Activated CD4-positive, CD25-positive, alpha-beta regulatory T cell treated with anti-CD3 and anti-CD28 coated beads, Interleukin-2, amount 50 U/mL, for 16 hours (primary cell): ENCODE measurements around the gene ZNF646.

ENCODE experiments used
- DNase-seq: peaks from one replicate; pipeline ENCODE4 v3.0.0-alpha.2; 2020; ENCODE audit warnings: low read depth, low spot score

The ZNF646 gene

DNA sequence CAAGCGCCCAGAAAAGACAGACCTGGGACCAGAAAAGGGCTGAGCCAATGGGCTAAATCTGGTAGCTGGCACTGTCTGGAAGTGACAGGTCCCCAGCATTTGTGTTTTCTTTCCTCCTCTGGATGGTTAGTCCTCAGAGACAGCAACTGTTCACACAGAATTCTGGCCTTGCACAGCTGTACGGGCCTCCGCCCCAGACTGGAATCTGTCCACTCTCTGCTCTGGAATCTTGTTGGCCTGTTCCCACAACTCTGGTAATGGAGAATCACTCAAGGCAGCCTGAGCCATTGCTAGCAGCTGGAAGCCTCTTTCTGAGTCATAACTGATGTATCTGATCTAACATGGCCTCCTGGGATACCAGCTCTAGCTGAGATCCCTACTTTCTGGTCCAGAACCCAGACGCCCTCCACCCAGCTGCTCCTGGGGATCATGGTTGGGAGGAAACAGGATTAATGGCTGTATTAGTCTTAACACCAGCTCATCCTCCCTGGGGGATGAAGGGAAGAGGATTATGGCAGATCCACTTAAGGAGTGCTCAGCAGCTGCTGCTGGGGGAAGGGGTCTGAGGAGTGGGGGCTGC is 9.2 kb upstream of the ZNF646 start:
- DNase-seq: no peak

DNA sequence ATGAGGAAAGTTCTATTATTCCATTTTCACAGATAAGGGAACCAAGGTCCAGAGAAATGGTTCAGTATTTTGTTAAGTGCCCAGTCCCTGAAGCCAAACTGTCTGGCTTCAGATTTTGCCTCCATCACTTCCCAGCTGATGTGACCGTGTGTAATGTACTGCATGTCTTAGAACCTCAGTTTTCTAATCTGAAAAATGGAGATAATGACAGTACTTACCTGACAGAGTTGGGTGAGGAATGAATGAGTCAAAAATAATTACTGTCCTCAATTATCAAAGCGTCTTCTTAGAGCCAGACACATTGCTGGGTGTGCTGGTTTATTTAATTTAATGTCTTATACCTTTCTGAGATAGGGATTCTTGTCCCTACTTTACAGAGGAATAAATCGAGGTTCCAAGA is 6.9 kb upstream of the ZNF646 start:
- DNase-seq: no peak

DNA sequence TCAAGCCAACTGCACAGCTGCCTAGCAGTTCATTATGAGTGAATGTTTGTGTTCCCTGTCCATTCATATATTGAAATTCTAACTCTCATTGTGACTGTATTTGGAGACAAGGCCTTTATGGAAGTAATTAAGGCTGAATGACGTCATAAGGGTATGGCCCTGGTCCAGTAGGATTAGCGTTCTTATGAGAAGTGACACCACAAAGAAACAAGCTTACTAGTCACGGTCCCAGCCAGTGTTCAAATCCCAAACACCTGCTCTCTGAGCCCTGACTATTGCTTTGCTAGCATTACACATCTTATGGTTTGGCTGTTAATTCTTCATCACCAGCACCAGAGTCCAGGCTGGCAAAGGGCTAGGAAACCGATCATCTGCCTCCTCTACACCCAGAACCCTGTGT is 2.4 kb upstream of the ZNF646 start:
- no peak for DNase-seq

DNA sequence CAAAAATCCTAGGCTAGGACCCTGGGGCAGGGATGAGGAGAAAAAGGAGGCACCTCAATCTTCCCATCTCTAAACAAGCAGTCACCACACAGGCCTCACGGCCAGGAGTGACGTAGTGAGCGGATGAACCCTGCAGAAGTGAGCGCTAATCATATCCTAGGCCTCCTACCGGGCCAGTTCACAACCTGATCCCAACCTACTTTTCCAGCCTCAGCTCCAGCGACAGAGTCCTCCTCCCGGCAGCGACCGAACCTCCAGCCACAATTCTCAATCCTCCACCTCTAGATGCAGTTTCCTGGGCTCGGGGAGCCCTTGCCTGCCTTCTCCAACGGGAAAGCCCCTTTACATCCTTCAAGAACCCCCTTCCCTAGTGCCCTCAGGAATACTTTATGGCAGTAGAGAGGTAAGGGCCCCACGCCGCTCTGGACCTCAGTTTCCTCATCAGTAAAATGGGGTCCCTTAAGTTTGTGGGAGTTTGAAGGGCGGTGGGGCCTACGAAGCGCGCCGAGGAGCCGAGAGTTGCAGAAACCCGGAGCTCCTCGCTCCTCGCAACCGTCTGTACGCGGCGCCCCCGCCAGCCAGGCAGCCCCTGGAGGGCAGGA is 1.6 kb upstream of the ZNF646 start:
- DNase-seq: no peak

DNA sequence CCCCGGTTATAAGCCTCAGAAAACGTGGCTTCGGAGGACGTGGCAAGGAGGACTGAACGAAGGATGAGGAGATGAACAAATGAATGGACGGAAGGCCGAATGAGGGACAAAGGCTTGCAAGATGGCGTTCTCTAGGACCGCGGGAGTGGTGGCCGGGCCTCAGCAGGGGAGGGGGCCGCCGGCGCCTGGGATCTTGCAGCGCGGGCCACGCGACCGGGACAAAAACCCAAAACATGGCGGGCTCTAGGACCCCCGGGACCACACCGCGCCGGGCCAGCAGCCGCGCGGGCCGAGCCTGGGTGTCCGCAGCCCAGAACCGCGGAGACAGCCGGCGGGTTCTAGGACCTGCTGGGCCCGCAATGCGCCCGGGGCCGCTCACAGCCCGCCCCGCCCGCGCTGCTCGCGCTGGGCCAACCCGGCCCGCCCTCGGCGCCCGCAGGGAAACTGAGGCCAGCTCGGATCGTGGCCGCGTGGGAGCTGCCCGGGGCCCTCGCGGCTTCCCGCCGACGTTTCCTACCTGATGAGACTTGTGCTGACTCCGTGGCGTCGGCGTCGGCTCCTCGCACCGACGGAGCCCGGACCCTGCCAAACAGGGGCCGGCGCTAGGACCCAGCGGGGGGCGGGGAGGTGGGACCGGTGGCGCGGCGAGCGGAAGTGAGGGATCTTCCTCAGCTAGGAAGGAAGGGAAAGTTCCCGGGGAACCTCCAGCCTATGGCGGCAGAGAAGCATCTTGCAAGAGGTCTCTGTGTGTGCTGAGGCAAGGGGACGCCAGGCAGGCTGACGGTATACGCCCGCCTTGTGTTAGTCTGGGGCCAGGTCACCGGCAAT is 866 bp upstream of the ZNF646 start:
- peak; percentile 79 for DNase-seq

DNA sequence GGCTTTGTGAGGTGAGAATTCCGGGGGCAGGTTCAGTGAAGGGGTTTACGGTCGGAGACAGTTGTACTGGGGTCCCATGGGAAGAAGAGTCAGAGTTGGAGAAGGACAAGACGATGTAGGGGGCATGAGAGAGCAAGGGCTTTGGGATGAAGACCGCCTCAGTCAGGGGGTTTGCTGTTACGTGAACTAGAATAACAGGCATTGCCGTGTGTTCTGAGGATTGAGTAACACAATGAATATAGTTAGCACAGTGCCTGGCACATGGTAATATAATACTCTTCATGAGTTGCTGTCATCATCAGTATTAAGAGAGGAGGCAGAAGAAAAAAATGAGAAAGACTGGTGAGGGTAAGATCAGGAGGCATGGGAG is 577 bp downstream of the ZNF646 start:
- DNase-seq: no peak

DNA sequence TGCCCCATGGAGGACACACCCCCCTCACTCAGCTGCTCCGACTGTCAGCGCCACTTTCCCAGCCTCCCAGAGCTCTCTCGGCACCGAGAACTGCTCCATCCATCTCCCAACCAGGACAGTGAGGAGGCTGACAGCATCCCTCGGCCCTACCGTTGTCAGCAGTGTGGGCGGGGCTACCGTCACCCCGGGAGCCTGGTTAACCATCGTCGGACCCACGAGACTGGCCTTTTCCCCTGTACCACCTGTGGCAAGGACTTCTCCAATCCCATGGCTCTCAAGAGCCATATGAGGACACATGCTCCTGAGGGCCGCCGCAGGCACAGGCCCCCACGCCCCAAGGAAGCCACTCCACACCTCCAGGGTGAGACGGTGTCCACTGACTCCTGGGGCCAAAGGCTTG is 2.1 kb downstream of the ZNF646 start:
- DNase-seq: no peak

DNA sequence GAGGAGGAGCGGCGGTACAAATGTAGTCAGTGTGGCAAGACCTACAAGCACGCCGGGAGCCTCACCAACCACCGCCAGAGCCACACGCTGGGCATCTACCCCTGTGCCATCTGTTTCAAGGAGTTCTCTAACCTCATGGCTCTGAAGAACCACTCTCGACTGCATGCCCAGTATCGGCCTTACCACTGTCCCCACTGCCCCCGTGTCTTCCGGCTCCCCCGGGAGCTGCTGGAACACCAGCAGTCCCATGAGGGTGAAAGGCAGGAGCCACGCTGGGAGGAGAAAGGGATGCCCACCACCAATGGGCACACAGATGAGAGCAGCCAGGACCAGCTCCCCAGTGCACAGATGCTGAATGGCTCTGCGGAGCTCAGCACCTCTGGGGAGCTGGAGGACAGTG is 2.8 kb downstream of the ZNF646 start:
- DNase-seq: no peak

DNA sequence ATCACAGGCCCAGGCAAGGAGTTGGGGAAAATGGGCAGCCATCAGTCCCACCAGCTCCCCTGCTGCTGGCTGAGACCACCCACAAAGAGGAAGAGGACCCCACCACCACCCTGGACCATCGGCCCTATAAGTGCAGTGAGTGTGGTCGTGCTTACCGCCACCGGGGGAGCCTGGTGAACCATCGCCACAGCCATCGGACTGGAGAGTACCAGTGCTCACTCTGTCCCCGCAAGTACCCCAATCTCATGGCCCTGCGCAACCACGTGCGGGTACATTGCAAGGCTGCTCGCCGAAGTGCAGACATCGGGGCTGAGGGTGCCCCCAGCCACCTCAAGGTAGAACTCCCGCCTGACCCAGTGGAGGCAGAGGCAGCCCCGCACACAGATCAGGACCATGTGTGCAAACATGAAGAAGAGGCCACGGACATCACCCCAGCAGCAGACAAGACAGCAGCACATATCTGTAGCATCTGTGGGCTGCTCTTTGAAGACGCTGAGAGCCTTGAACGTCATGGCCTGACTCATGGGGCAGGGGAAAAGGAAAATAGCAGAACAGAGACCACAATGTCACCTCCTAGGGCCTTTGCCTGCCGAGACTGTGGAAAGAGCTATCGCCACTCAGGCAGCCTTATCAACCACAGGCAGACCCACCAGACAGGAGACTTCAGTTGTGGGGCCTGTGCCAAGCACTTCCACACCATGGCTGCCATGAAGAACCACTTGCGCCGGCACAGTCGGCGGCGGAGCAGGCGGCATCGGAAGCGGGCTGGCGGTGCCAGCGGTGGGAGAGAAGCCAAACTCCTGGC is 3.6 kb downstream of the ZNF646 start:
- no peak for DNase-seq

DNA sequence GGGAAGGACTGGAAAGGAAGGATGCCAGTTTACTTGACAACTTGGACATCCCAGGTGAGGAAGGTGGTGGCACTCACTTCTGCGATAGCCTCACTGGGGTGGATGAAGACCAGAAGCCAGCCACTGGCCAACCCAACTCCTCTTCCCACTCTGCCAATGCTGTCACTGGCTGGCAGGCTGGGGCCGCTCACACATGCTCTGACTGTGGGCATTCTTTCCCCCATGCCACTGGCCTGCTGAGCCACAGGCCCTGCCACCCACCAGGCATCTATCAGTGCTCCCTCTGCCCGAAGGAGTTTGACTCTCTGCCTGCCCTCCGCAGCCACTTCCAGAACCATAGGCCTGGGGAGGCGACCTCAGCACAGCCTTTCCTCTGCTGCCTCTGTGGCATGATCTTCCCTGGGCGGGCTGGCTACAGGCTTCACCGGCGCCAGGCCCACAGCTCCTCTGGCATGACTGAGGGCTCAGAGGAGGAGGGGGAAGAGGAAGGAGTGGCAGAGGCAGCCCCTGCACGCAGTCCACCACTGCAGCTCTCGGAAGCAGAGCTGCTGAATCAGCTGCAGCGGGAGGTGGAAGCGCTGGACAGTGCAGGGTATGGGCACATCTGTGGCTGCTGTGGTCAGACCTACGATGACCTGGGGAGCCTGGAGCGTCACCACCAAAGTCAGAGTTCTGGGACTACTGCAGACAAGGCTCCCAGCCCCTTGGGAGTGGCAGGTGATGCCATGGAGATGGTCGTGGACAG is 4.5 kb downstream of the ZNF646 start:
- no peak for DNase-seq

DNA sequence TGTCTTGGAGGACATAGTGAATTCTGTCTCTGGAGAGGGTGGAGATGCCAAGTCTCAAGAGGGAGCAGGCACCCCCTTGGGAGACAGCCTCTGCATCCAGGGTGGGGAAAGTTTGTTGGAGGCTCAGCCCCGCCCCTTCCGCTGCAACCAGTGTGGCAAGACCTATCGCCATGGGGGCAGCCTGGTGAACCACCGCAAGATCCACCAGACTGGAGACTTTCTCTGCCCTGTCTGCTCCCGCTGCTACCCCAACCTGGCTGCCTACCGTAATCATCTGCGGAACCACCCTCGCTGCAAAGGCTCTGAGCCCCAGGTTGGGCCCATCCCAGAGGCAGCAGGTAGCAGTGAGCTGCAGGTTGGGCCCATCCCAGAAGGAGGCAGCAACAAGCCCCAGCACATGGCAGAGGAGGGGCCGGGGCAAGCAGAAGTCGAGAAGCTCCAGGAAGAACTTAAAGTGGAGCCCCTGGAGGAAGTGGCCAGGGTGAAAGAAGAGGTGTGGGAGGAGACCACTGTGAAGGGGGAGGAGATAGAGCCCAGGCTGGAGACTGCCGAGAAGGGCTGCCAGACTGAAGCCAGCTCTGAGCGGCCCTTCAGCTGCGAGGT is 5.2 kb downstream of the ZNF646 start:
- DNase-seq: no peak

DNA sequence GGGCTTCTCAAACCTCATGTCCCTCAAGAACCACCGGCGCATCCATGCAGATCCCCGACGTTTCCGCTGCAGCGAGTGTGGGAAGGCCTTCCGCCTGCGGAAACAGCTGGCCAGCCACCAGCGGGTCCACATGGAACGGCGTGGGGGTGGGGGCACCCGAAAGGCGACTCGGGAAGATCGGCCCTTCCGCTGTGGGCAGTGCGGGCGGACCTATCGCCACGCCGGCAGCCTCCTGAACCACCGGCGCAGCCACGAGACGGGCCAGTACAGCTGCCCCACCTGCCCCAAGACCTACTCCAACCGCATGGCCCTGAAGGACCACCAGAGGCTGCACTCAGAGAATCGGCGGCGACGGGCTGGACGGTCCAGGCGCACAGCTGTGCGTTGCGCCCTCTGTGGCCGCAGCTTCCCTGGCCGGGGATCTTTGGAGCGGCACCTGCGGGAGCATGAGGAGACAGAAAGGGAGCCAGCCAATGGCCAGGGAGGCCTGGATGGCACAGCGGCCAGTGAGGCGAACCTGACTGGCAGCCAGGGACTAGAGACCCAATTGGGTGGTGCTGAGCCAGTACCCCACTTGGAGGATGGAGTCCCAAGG is 5.9 kb downstream of the ZNF646 start:
- no peak for DNase-seq

DNA sequence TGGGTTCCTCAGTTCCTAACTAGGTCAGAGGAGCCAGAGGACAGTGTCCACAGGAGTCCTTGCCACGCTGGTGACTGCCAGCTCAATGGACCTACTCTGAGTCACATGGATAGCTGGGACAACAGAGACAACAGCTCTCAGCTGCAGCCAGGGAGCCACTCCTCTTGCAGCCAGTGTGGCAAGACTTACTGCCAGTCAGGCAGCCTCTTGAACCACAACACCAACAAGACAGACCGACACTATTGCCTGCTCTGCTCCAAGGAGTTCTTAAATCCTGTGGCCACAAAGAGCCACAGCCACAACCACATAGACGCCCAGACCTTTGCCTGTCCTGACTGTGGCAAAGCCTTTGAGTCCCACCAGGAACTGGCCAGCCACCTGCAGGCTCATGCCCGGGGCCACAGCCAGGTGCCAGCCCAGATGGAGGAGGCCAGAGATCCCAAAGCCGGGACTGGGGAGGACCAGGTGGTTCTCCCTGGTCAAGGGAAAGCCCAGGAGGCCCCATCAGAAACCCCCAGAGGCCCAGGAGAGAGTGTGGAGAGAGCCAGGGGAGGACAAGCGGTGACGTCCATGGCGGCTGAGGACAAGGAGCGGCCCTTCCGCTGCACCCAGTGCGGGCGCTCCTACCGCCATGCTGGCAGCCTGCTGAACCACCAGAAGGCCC is 6.7 kb downstream of the ZNF646 start:
- no peak for DNase-seq

DNA sequence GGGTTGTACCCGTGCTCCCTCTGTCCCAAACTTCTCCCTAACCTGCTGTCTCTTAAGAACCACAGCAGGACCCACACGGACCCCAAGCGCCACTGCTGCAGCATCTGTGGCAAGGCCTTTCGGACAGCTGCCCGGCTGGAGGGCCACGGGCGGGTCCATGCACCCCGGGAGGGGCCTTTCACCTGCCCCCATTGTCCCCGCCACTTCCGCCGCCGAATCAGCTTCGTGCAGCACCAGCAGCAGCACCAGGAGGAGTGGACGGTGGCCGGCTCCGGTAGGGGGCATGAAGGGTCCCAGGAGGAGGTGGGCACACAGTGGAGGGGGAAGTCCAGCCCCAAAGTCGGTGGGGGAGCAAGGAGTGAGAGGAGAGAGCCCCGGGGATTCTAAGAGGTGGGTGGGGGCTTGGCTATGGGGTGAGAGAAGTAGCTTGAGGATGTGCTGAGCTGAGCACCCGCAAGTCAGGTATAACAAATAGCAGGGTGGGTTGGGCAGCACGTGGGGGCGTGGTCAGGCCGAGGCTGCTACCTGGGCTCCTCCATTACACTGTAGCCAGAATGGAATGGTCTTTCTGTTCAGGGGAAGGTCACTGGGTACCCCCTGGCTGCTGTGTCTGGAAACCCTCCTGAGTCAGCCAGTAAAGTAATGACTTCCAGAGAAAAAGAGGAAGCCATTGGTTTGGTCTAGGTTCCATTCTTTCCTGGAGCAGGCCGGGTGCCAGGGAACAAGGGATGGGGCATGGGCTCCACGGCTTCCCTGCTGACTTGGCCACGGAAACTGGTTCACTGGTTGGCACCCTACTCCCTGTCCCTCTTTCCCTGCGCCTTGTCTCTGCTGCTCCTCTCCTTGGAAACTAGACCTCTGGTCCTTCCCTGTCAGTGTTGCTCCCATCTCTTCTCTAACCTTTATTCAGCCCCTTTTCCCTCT is 7.5 kb downstream of the ZNF646 start:
- no peak for DNase-seq

DNA sequence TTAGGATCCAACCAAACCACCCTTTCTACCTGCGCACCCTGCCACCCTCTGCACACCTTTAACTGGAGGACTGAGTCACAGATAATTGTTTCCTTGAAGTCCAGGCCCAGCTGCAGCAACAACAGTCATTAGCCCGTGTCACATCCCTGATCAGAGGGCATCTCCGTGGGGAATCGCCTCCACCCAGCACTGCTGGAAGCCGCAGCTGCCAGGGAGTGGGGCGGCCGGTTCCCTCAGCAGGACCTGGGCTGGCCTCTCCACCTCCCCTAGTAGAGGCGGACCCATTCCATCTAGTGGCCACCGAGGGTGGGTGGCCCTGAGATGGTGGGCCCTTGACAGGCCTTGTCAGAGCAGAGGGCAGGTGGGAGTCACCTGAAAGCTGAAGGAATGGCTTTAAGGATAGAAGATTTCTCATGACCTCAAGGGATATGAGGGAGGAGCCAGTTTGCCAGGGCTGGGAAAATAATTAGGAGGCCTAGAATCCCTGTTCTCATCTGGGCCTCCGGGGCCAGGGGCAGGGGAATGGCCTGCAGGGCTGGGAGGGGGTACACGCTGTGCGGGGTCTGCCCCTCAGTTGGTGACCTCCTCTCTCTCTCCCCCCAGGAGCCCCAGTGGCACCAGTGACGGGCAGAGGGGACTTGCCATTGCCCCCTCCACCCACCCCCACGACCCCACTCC is 8.3 kb downstream of the ZNF646 start:
- no peak for DNase-seq

DNA sequence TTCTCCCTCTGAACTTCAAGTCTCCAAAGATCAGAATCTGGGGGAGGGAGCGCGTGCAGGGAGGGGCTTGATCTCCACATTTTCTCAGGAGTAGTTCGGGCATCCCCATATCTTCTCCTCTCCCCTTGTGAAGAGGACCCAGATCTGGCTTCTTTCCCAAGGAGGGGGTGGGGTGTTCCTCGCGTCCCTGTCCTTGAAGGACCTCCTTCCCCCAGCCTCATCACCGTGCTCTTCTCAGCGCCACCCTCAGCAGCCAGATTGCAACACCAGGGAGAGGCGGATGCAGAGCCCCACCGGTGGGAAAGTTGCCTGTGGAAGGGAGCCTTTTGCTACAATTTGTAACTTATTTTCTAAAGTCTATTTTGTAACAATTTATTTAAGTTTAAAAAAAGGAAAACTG is 8.9 kb downstream of the ZNF646 start:
- no peak for DNase-seq

DNA sequence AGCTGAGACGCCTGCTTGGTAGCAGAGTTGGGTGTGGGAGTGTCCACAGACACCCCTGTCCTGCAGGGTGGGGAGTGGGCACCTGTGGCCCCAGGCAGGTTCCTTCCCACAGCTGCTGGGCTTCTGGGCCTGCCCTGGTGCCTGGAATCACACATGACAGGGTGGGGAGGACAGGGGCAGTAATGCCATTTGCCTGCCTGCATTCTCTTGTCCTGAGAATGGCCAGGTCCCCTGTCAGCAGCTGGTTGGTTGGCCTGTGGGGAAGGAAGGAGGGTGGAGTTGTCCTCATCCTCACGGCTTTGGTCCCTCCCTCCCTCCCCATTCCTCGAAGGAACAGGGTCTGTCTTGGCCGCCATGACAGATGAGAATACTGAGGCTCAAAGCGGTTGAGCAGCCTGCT is 9.3 kb downstream of the ZNF646 start:
- no peak for DNase-seq

DNA sequence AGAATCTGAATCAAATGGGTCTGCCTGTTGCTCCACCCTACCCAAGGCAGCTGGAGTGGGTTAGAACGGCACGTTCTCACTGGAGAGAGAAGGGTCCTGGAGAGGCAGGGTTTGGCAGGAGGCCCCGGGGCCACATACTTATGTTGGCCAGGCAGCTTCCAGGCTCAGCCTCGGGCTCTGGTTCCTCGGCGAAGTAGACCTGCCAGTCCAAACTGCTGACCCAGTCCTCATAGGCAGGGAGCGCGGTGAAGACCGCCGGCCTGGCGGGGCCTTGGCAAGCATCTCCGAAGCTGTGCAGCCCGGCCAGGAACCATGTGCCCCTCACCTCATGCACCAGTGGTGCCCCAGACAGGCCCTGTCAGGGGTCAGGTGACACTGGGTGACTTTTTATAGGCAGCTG is 9.8 kb downstream of the ZNF646 start:
- DNase-seq: no peak
